ENCODE results near the gene PTPRJ. TPM values are rescaled to one million over a fixed set of nuclear protein-coding genes. Genes with fewer than 3 reads are reported as not detected.
A peak's percentile ranks its signal among the peaks of the same experiment; 100 is the strongest.

PTPRJ gene
- total RNA-seq, 1 experiment from 2014 or later = 12.1 TPM

DNA sequence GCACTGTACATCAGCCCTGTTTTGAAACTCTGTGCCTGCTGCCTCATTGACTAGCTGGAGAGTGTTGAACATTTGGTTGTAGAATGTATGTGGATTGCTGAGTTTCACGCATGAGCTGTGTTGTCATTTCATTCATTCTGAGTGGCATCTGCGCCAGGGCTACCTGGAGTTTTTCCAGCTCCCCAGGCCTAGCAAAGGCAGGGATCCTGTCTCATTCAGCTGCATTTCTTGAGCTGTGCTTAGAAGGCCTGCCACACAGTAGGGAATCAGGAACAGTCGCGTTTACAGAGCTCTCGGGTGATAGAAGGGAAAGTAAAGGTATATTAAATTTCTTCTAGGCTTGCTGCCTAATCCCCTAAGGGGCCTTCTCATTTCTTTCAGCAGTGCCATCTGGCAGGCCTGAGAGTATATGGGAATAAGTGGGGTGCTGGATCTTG lies 44.3 kb downstream of the PTPRJ start:
- no peaks in the 10 kb centered on the region for H3K27me3 ChIP-seq (replicated peaks; ENCODE audit: insufficient read depth, low read depth, low read length, poor library complexity)
- intact Hi-C loops (cut with micrococcal nuclease; ENCODE audit: unreplicated experiment) = no loop called here
- no peaks in the 10 kb centered on the region for H3K9me3 ChIP-seq (ENCODE audit: low read depth, low read length, poor library complexity, severe bottlenecking)
- DNase-seq (ENCODE audit: low spot score) = peak; percentile 75
- ChIA-PET POLR2A (ENCODE audit: low non-redundant PET) (interaction anchor here (0.5 to 0.6 kb wide), 2 partner anchors 73 to 312 kb away, joined by 4 to 7 read pairs; no protein-coding TSS in a partner anchor), CTCF (no interaction called here)
- no peak overlapping the region for H3K4me3 ChIP-seq (ENCODE audit: low read depth, low read length, poor library complexity, severe bottlenecking)
- H3K4me1 ChIP-seq (ENCODE audit: insufficient read depth, low read length, poor library complexity, severe bottlenecking) = peaks cover 22% of the 10 kb centered on the region
- H3K27ac ChIP-seq (ENCODE audit: low read depth, low read length, poor library complexity, severe bottlenecking) = peak overlapping the region; percentile 2
- BruUV-seq (replicated peaks) = no TSS peak
- TF ChIP-seq, protein P1, sequence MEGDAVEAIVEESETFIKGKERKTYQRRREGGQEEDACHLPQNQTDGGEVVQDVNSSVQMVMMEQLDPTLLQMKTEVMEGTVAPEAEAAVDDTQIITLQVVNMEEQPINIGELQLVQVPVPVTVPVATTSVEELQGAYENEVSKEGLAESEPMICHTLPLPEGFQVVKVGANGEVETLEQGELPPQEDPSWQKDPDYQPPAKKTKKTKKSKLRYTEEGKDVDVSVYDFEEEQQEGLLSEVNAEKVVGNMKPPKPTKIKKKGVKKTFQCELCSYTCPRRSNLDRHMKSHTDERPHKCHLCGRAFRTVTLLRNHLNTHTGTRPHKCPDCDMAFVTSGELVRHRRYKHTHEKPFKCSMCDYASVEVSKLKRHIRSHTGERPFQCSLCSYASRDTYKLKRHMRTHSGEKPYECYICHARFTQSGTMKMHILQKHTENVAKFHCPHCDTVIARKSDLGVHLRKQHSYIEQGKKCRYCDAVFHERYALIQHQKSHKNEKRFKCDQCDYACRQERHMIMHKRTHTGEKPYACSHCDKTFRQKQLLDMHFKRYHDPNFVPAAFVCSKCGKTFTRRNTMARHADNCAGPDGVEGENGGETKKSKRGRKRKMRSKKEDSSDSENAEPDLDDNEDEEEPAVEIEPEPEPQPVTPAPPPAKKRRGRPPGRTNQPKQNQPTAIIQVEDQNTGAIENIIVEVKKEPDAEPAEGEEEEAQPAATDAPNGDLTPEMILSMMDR (conservative IDR thresholded peaks at IDR 0.05; ENCODE audit: low read depth, low read length) = no peak
- no peak for TF ChIP-seq EZH2 (IDR thresholded peaks at IDR 0.05; ENCODE audit: borderline replicate concordance, low read depth, low read length, poor library complexity, severe bottlenecking)
- H3K36me3 ChIP-seq (ENCODE audit: insufficient read depth, low read length, poor library complexity, severe bottlenecking) = no peaks in the 10 kb centered on the region

DNA sequence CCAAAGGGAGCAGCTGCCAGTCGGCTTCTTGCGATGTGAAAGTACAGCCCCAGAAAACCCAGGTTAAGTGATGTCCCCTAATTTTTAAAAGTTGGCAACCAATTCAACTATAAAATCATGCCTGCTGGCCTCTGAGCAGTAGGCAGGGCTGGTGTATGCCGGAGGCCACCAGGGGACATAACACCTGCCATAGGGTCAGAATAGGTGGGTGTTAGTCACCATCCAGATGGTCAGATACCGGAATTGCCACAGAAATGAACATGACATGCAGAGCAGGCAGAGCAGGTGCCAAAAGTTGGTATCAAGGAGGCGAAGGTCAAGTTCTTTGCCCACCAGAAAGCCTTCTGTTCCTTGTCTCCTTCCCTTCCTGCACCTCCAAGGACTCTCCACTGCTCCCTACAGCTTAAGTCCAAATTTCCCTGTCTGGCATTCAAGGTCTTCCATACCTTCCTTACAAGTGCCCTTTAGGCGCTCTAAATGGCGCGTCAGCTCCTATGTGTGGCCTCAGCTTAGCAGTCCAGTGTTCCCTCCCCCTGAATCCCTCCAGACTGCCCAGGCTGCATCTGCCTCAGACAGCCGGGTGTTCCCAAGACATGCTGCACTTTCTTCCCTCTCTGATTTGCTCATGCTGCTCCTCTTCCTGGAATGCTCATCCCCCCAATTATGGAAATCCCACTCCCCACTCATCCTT lies 45.1 kb downstream of the PTPRJ start:
- ChIA-PET POLR2A (ENCODE audit: low non-redundant PET) (interaction anchor here (0.5 kb wide), 1 partner anchor 72 kb away, joined by 7 read pairs; no protein-coding TSS in a partner anchor), CTCF (no interaction called here)
- no peak overlapping the region for H3K4me3 ChIP-seq (ENCODE audit: low read depth, low read length, poor library complexity, severe bottlenecking)
- no peak overlapping the region for H3K27ac ChIP-seq (ENCODE audit: low read depth, low read length, poor library complexity, severe bottlenecking)
- no peak for DNase-seq (ENCODE audit: low spot score)
- no TSS peak for BruUV-seq (replicated peaks)
- no peak for TF ChIP-seq EZH2 (IDR thresholded peaks at IDR 0.05; ENCODE audit: borderline replicate concordance, low read depth, low read length, poor library complexity, severe bottlenecking)
- TF ChIP-seq, protein P1 (conservative IDR thresholded peaks at IDR 0.05; ENCODE audit: low read depth, low read length) = no peak
- no peaks in the 10 kb centered on the region for H3K9me3 ChIP-seq (ENCODE audit: low read depth, low read length, poor library complexity, severe bottlenecking)
- intact Hi-C loops (cut with micrococcal nuclease; ENCODE audit: unreplicated experiment) = no loop called here
- H3K4me1 ChIP-seq (ENCODE audit: insufficient read depth, low read length, poor library complexity, severe bottlenecking) = peaks cover 28% of the 10 kb centered on the region
- H3K36me3 ChIP-seq (ENCODE audit: insufficient read depth, low read length, poor library complexity, severe bottlenecking) = no peaks in the 10 kb centered on the region
- no peaks in the 10 kb centered on the region for H3K27me3 ChIP-seq (replicated peaks; ENCODE audit: insufficient read depth, low read depth, low read length, poor library complexity)

DNA sequence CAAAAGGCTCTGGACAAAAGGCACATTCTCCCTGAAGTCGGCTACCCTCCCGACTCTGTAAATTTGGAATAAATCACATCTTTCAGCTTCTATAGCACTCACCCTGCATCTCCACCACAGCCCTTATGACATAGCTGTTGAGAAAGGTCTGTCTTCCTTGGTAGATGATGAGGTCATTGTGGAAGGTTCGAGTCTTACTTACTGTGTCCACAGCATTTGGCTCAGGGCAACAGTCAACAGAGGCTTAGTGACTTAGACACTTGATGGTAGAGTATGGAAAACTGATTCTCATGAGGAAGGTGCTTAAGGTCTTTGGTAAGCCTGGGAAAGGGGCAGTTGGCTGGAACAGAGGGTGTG lies 45.6 kb downstream of the PTPRJ start:
- H3K27me3 ChIP-seq (replicated peaks; ENCODE audit: insufficient read depth, low read depth, low read length, poor library complexity) = no peaks in the 10 kb centered on the region
- CTCF ChIA-PET = no interaction called here
- intact Hi-C loops (cut with micrococcal nuclease; ENCODE audit: unreplicated experiment) = no loop called here
- H3K4me3 ChIP-seq (ENCODE audit: low read depth, low read length, poor library complexity, severe bottlenecking) = no peak overlapping the region
- no peak for DNase-seq (ENCODE audit: low spot score)
- no peak overlapping the region for H3K27ac ChIP-seq (ENCODE audit: low read depth, low read length, poor library complexity, severe bottlenecking)
- no peaks in the 10 kb centered on the region for H3K9me3 ChIP-seq (ENCODE audit: low read depth, low read length, poor library complexity, severe bottlenecking)
- POLR2A ChIA-PET (ENCODE audit: low non-redundant PET) = no interaction called here
- H3K4me1 ChIP-seq (ENCODE audit: insufficient read depth, low read length, poor library complexity, severe bottlenecking) = peaks cover 28% of the 10 kb centered on the region
- no peaks in the 10 kb centered on the region for H3K36me3 ChIP-seq (ENCODE audit: insufficient read depth, low read length, poor library complexity, severe bottlenecking)
- BruUV-seq (replicated peaks) = no TSS peak
- TF ChIP-seq, protein P1 (conservative IDR thresholded peaks at IDR 0.05; ENCODE audit: low read depth, low read length) = no peak
- TF ChIP-seq EZH2 (IDR thresholded peaks at IDR 0.05; ENCODE audit: borderline replicate concordance, low read depth, low read length, poor library complexity, severe bottlenecking) = no peak

Measured in A673 (cell line).